K562 (cell line): ENCODE data around the gene CA6. TPM values are rescaled to one million over a fixed set of nuclear protein-coding genes. Genes with fewer than 3 reads are reported as not detected.
A peak's percentile ranks its signal among the peaks of the same experiment; 100 is the strongest.

Source experiments
- ATAC-seq: fragments of 200-7000 bp; cut with Tn5 transposase; 3 replicates; pipeline ENCODE4 v1.9.1; 2020; ENCODE audit warnings: moderate library complexity
- BruUV-seq: library from RNA; stranded (reverse); fragments of 400-500 nt; replicated peaks from 2 replicates; lab custom pipeline; 2021; lab: Mats Ljungman, UMichigan
- CTCF ChIA-PET: fragments of 300-600 bp; formaldehyde crosslinking; extraction: SDS; loops from one replicate; lab custom pipeline; 2021; ENCODE audit warnings: low intra/inter-chr PET ratio; lab: Yijun Ruan, JAX
- POLR2A ChIA-PET: fragments of 300-600, 350-650 bp; sonication (Branson Sonifier 250); formaldehyde crosslinking; extraction: SDS; loops from one replicate; lab custom pipeline; 2021; ENCODE audit warnings: antibody characterized with exemption, inconsistent platforms; lab: Yijun Ruan, JAX
- DNase-seq, 4 experiments: peaks; one replicate each; pipeline versions ENCODE4 v3.0.0 to v3.0.0-alpha.2; 2011 to 2018; ENCODE audit warnings: low spot score in 3 of 4, mixed read lengths in 3 of 4; ENCODE audit errors: extremely low read depth in 1 of 4
- FAIRE-seq: peaks from 2 replicates; lab custom pipeline; 2011; peaks lifted over from hg19 to GRCh38; lab: Jason Lieb, UNC
- H2AFZ ChIP-seq: 2 replicates; pipeline ENCODE4 v1.6.0; 2011; ENCODE audit warnings: low read depth, low read length, control low read depth, inconsistent platforms
- H3K27ac ChIP-seq: fragments of 200-600 bp; 3 replicates; pipeline ENCODE4 v1.8.0; 2011; ENCODE audit warnings: low read depth, mild to moderate bottlenecking, control low read depth, inconsistent platforms, low read length, moderate library complexity, mixed read lengths; ENCODE audit errors: extremely low read depth
- H3K27me3 ChIP-seq, 2 experiments: fragments of 300-600 bp in 1 of 2; 2 replicates in 1 of 2; 3 replicates in 1 of 2; pipeline versions ENCODE4 v1.6.0 to v1.8.0; 2011; ENCODE audit warnings: inconsistent platforms in 2 of 2, low read length in 2 of 2, mild to moderate bottlenecking in 1 of 2, mixed read lengths in 1 of 2, moderate library complexity in 1 of 2; ENCODE audit not compliant: control insufficient read depth in 2 of 2, insufficient read depth in 2 of 2
- H3K36me3 ChIP-seq: fragments of 300-600 bp; 3 replicates; pipeline ENCODE4 v1.8.0; 2011; ENCODE audit warnings: mild to moderate bottlenecking, low read length, inconsistent platforms; ENCODE audit not compliant: control insufficient read depth, insufficient read depth
- H3K4me1 ChIP-seq, 2 experiments: fragments of 200-600 bp in 1 of 2; replicated peaks in 1 of 2; 2 replicates in 1 of 2; 3 replicates in 1 of 2; pipeline versions ENCODE4 v1.5.1 to v1.8.0; 2011; ENCODE audit warnings: inconsistent platforms in 2 of 2, low read length in 2 of 2, mild to moderate bottlenecking in 1 of 2, mixed read lengths in 1 of 2, moderate library complexity in 1 of 2; ENCODE audit not compliant: control insufficient read depth in 2 of 2, insufficient read depth in 2 of 2
- H3K4me2 ChIP-seq: 2 replicates; pipeline ENCODE4 v1.6.1; 2011; ENCODE audit warnings: low read length, control low read depth, inconsistent platforms, mixed read lengths; ENCODE audit not compliant: insufficient read depth
- H3K4me3 ChIP-seq: fragments of 200-600 bp; sonication (generic), shearing (Covaris generic); 2 replicates; pipeline ENCODE4 v1.5.1; 2016; ENCODE audit warnings: control low read depth, inconsistent platforms
- H3K79me2 ChIP-seq: fragments of 200-600 bp; 3 replicates; pipeline ENCODE4 v1.8.0; 2011; ENCODE audit warnings: low read length, inconsistent platforms; ENCODE audit not compliant: control insufficient read depth, insufficient read depth
- H3K9ac ChIP-seq, 2 experiments: 2 replicates each; pipeline versions ENCODE4 v1.6.0 to v1.6.1; 2011; ENCODE audit warnings: low read depth in 2 of 2, low read length in 2 of 2, control low read depth in 1 of 2, inconsistent platforms in 1 of 2, mild to moderate bottlenecking in 1 of 2, mixed read lengths in 1 of 2; ENCODE audit not compliant: insufficient read depth in 1 of 2
- H3K9me1 ChIP-seq: one replicate; pipeline ENCODE4 v1.6.0; 2011; ENCODE audit warnings: inconsistent platforms, mild to moderate bottlenecking, low read length, moderate library complexity; ENCODE audit not compliant: control insufficient read depth, insufficient read depth
- H3K9me3 ChIP-seq: replicated peaks from 2 replicates; pipeline ENCODE4 v1.5.1; 2011; ENCODE audit warnings: low read depth, low read length, inconsistent platforms; ENCODE audit not compliant: control insufficient read depth, insufficient read depth
- H4K20me1 ChIP-seq: replicated peaks from 2 replicates; pipeline ENCODE4 v1.6.1; 2011; ENCODE audit warnings: low read length, inconsistent platforms, mixed read lengths; ENCODE audit not compliant: control insufficient read depth, insufficient read depth
- CBFA2T3 ChIP-seq: fragments of 450-650 bp; IDR thresholded peaks from 2 replicates; pipeline ENCODE4 v1.6.1; 2017
- HOXB6 ChIP-seq: fragments of 250-450 bp; sonication (Bioruptor Pico); IDR thresholded peaks from 2 replicates; pipeline ENCODE4 v1.5.1; 2022; ENCODE audit warnings: mild to moderate bottlenecking, borderline replicate concordance
- MNT ChIP-seq, 2 experiments: fragments of 450-650 bp; conservative IDR thresholded peaks; 2 replicates each; pipeline ENCODE4 v1.6.1; 2017; ENCODE audit warnings: mild to moderate bottlenecking in 2 of 2, moderate library complexity in 2 of 2
- NFIC ChIP-seq: fragments of 450-650 bp; IDR thresholded peaks from 2 replicates; pipeline ENCODE4 v1.6.1; 2017; ENCODE audit warnings: mild to moderate bottlenecking, inconsistent platforms
- PHTF2 ChIP-seq: fragments of 250-450 bp; sonication (Bioruptor Pico); IDR thresholded peaks from 2 replicates; pipeline ENCODE4 v1.5.0; 2021; ENCODE audit warnings: mild to moderate bottlenecking
- TEAD4 ChIP-seq, 2 experiments: sonication (generic) in 1 of 2; formaldehyde crosslinking in 1 of 2; IDR thresholded peaks; 2 replicates each; pipeline versions ENCODE4 v1.6.1 to v1.8.0; 2012 to 2022; ENCODE audit warnings: borderline replicate concordance in 1 of 2, inconsistent platforms in 1 of 2, low read length in 1 of 2, mild to moderate bottlenecking in 1 of 2, missing genetic modification reagents in 1 of 2
- WGBS: fragments of 100-300 bp; shearing (Covaris generic); methylation state at CpG from one replicate; pipeline ENCODE4 v1.1.6; 2016; ENCODE audit warnings: low coverage, mixed read lengths; ENCODE audit not compliant: insufficient coverage; ENCODE audit errors: missing lambda C conversion rate; 5-methylcytosine and 5-hydroxymethylcytosine counted together
- in situ Hi-C: fragments of 300-500 bp; cut with MboI; formaldehyde crosslinking; loops from 4 replicates; pipeline ENCODE4 v1.15.0; 2018; ENCODE audit warnings: inconsistent platforms, mixed read lengths
- intact Hi-C: fragments of 100-400 bp; cut with micrococcal nuclease; formaldehyde crosslinking; loops from 2 replicates; pipeline ENCODE4 v1.14.2; 2022
- polyA plus RNA-seq, 8 experiments: library from polyadenylated mRNA; depleted of rRNA in 4 of 8; stranded (reverse) in 5 of 8; unstranded in 3 of 8; fragments of >200 nt; fragmentation: Nextera tagmentation in 2 of 8; fragmentation: Illumina TruSeq in 1 of 8; extraction: Ambion mirVana in 2 of 8; extraction: Trizol in 1 of 8; gene quantifications; 2 replicates each; pipeline versions ENCODE4 v1.2.1 to v1.2.3, GENCODE V29; 2011 to 2014; ENCODE audit warnings: inconsistent platforms in 1 of 8, missing spikeins in 1 of 8
- total RNA-seq, 7 experiments: library from RNA; depleted of rRNA in 6 of 7; stranded (reverse); fragments of >200 nt in 6 of 7; fragmentation: Illumina TruSeq in 2 of 7; extraction: Trizol in 2 of 7; gene quantifications; 2 replicates each; pipeline versions ENCODE4 v1.2.1 to v1.2.3, GENCODE V29; 2011 to 2021; ENCODE audit warnings: low replicate concordance in 1 of 7

CA6 gene
- total and polyA plus RNA-seq, 9 of the 15 experiments (the other 6 are each of a cell fraction or from before 2014, with no cell fraction given), result not detected

GRCh38 chr1:9013819-9014218 is 68.2 kb downstream of the CA6 start:
- Histone ChIP-seq H2AFZ (no peak overlapping the region), H3K79me2 (no peaks in the 10 kb centered on the region), H3K9me1 (no peaks in the 10 kb centered on the region), H3K27me3 (peaks cover 66 to 90% of the 10 kb centered on the region in 2 experiments), H3K27ac (no peak overlapping the region), H3K9ac (no peak overlapping the region), H3K36me3 (no peaks in the 10 kb centered on the region), H3K4me1 (peaks cover 0 to 7% of the 10 kb centered on the region in 2 experiments; a peak in 1 of 5 replicates), H3K9me3 (no peaks in the 10 kb centered on the region), H4K20me1 (peaks cover 10% of the 10 kb centered on the region; the same call in 1 of the 2 replicates), H3K4me3 (no peak overlapping the region), H3K4me2 (no peak overlapping the region)
- BruUV-seq, result no TSS peak
- ChIA-PET POLR2A (interaction anchor here (0.6 to 1.3 kb wide), 2 partner anchors 9 to 57 kb away, joined by 4 to 5 read pairs; no protein-coding TSS in a partner anchor), CTCF (no interaction called here)
- TF ChIP-seq CBFA2T3, result no peak
- TF ChIP-seq TEAD4 (IDR thresholded peaks at IDR 0.05; ENCODE audit: low read length), result no peak
- no peak for TF ChIP-seq TEAD4 (CRISPR knock-in tag; IDR thresholded peaks at IDR 0.05; ENCODE audit: borderline replicate concordance)
- TF ChIP-seq HOXB6 (CRISPR knock-in tag), result no peak
- TF ChIP-seq PHTF2 (CRISPR knock-in tag), result no peak
- peak; percentile 85 for TF ChIP-seq NFIC
- TF ChIP-seq MNT (conservative IDR thresholded peaks at IDR 0.05), result no peak
- no peak for DNase-seq
- no peak for ATAC-seq
- intact Hi-C loops (no loop called here), in situ Hi-C loops (loop anchor here (10.0 kb wide), 1 partner anchor 181 kb away; no protein-coding TSS in a partner anchor)
- WGBS, result 4% methylated on average over 8 of the region's 8 CpGs
- no peak for FAIRE-seq
